ENCODE data around the gene SPATA31D1. TPM values are rescaled to one million over a fixed set of nuclear protein-coding genes. Genes with fewer than 3 reads are reported as not detected.

Gene SPATA31D1
- total and polyA plus RNA-seq, 4 donors = not detected

DNA sequence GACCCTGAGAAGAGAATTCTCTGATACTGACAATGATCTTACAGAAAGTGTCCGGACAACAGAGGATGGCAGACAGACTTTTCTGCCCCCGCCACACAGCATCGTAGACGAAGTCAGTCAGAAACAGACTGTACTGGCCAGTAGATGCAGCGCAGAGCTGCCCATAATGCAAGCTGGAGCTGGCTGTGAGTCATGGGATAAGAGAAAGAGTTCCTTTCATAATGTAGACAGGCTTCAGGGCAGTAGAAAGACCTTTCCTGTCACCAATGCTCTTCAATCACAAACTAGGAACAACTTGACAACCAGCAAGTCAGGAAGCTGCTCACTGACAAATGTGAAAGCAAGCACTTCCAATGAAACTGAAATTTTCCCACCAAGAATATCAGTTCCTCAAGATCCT is 5.1 kb downstream of the SPATA31D1 start:
- no peak for TF ChIP-seq FOXA1 (IDR thresholded peaks at IDR 0.05)
- TF ChIP-seq, protein P1, sequence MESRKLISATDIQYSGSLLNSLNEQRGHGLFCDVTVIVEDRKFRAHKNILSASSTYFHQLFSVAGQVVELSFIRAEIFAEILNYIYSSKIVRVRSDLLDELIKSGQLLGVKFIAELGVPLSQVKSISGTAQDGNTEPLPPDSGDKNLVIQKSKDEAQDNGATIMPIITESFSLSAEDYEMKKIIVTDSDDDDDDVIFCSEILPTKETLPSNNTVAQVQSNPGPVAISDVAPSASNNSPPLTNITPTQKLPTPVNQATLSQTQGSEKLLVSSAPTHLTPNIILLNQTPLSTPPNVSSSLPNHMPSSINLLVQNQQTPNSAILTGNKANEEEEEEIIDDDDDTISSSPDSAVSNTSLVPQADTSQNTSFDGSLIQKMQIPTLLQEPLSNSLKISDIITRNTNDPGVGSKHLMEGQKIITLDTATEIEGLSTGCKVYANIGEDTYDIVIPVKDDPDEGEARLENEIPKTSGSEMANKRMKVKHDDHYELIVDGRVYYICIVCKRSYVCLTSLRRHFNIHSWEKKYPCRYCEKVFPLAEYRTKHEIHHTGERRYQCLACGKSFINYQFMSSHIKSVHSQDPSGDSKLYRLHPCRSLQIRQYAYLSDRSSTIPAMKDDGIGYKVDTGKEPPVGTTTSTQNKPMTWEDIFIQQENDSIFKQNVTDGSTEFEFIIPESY (IDR thresholded peaks at IDR 0.05) = no peak
- TF ChIP-seq, protein P2, sequence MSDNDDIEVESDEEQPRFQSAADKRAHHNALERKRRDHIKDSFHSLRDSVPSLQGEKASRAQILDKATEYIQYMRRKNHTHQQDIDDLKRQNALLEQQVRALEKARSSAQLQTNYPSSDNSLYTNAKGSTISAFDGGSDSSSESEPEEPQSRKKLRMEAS (IDR thresholded peaks at IDR 0.05) = no peak
- no peak for TF ChIP-seq EGR1 (IDR thresholded peaks at IDR 0.05; ENCODE audit: low read depth in 2 of 2)
- no peak for TF ChIP-seq RXRA (IDR thresholded peaks at IDR 0.05)
- no peak for TF ChIP-seq HNF4G (IDR thresholded peaks at IDR 0.05)
- no peak for TF ChIP-seq HNF4A (conservative IDR thresholded peaks at IDR 0.05)
- no peak for TF ChIP-seq SP1 (IDR thresholded peaks at IDR 0.05)
- TF ChIP-seq, protein P3, sequence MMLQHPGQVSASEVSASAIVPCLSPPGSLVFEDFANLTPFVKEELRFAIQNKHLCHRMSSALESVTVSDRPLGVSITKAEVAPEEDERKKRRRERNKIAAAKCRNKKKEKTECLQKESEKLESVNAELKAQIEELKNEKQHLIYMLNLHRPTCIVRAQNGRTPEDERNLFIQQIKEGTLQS (IDR thresholded peaks at IDR 0.05) = no peak
- no peak for TF ChIP-seq TAF1 (conservative IDR thresholded peaks at IDR 0.05)
- TF ChIP-seq NR2F2 (IDR thresholded peaks at IDR 0.05) = no peak
- no peak for TF ChIP-seq FOXA2 (IDR thresholded peaks at IDR 0.05)
- no peak for TF ChIP-seq JUND (IDR thresholded peaks at IDR 0.05)
- no peak overlapping the region for H3K27ac ChIP-seq (ENCODE audit: low read depth in 1 of 2, low read length in 2 of 2)
- no peaks in the 10 kb centered on the region for H3K36me3 ChIP-seq (ENCODE audit: control insufficient read depth in 4 of 4, insufficient read depth in 3 of 4, low read depth in 1 of 4, low read length in 3 of 4)
- WGBS = 88% methylated on average over 5 of the region's 5 CpGs
- DNase-seq (ENCODE audit: low spot score) = no peak
- H3K4me1 ChIP-seq (ENCODE audit: control insufficient read depth in 4 of 4, insufficient read depth in 4 of 4, low read length in 3 of 4) = no peaks in the 10 kb centered on the region
- no peak overlapping the region for H3K9ac ChIP-seq (ENCODE audit: low read depth in 1 of 2, low read length in 2 of 2)
- H3K27me3 ChIP-seq (ENCODE audit: control insufficient read depth in 4 of 4, insufficient read depth in 4 of 4, low read length in 3 of 4) = no peaks in the 10 kb centered on the region
- H3K9me3 ChIP-seq (ENCODE audit: control insufficient read depth in 4 of 4, low read length in 3 of 4) = no peaks in the 10 kb centered on the region
- H3K4me3 ChIP-seq (ENCODE audit: low read depth in 1 of 3, low read length in 3 of 3) = no peak overlapping the region

DNA sequence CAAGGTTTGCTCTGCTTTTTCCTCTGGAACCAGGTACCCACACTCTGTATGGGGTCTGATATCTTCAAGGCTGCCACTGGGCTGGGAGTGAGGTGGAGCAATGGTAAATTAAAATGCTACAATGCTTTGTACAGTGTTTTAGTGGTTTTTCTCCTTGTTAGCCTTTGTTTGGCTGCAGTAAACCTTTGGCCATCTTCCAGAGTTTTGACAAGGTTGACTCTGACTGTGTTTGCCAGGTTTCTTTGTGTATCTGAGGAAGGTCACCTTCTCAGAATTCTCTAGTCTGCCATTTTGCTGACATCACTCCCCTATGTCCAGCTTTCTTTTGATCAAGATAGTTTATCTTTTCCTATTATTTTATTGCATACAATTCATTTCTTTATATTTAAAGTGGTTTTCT is 11.2 kb downstream of the SPATA31D1 start:
- no peak overlapping the region for H3K27ac ChIP-seq (ENCODE audit: low read depth in 1 of 2, low read length in 2 of 2)
- H3K9ac ChIP-seq (ENCODE audit: low read depth in 1 of 2, low read length in 2 of 2) = no peak overlapping the region
- H3K4me3 ChIP-seq (ENCODE audit: low read depth in 1 of 3, low read length in 3 of 3) = no peak overlapping the region
- TF ChIP-seq GABPA (IDR thresholded peaks at IDR 0.05 in 1 of 2, conservative IDR thresholded peaks at IDR 0.05 in 1 of 2) (no peak), NR2F2 (IDR thresholded peaks at IDR 0.05) (no peak)
- TF ChIP-seq, protein P3 (IDR thresholded peaks at IDR 0.05) = no peak
- no peaks in the 10 kb centered on the region for H3K36me3 ChIP-seq (ENCODE audit: control insufficient read depth in 4 of 4, insufficient read depth in 3 of 4, low read depth in 1 of 4, low read length in 3 of 4)
- no peaks in the 10 kb centered on the region for H3K9me3 ChIP-seq (ENCODE audit: control insufficient read depth in 4 of 4, low read length in 3 of 4)
- no peak for DNase-seq (ENCODE audit: low spot score)
- no peaks in the 10 kb centered on the region for H3K27me3 ChIP-seq (ENCODE audit: control insufficient read depth in 4 of 4, insufficient read depth in 4 of 4, low read length in 3 of 4)
- no peaks in the 10 kb centered on the region for H3K4me1 ChIP-seq (ENCODE audit: control insufficient read depth in 4 of 4, insufficient read depth in 4 of 4, low read length in 3 of 4)

DNA sequence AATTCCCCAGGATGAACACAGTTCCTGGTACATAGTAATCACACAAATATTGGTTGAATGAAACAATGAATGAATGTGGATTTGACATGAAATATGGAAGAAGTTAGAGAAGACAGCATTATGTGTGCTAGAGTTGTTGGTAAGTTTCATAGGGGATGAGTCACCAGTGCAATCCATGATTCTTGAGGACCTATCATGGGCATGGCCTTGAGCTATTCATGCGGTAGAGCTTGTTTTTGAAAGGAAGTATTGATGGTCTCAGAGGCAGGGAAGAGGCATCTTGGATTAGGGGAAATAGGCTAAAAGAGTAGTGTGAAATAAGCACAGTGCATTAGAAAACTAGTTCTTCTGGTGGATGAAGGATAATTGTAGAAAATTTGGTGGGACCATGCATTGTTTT is 22.1 kb downstream of the SPATA31D1 start:
- WGBS = 94% methylated on average over 1 of the region's 1 CpG
- Histone ChIP-seq H3K4me3 (ENCODE audit: low read depth in 1 of 3, low read length in 3 of 3) (no peak overlapping the region), H3K9me3 (ENCODE audit: control insufficient read depth in 4 of 4, low read length in 3 of 4) (peaks cover 0 to 1% (median 0%) of the 10 kb centered on the region in 4 donors), H3K27ac (ENCODE audit: low read depth in 1 of 2, low read length in 2 of 2) (no peak overlapping the region), H3K27me3 (ENCODE audit: control insufficient read depth in 4 of 4, insufficient read depth in 4 of 4, low read length in 3 of 4) (no peaks in the 10 kb centered on the region), H3K4me1 (ENCODE audit: control insufficient read depth in 4 of 4, insufficient read depth in 4 of 4, low read length in 3 of 4) (no peaks in the 10 kb centered on the region), H3K36me3 (ENCODE audit: control insufficient read depth in 4 of 4, insufficient read depth in 3 of 4, low read depth in 1 of 4, low read length in 3 of 4) (no peaks in the 10 kb centered on the region), H3K9ac (ENCODE audit: low read depth in 1 of 2, low read length in 2 of 2) (no peak overlapping the region)
- TF ChIP-seq, protein P2 (IDR thresholded peaks at IDR 0.05) = no peak
- TF ChIP-seq FOXA2 (IDR thresholded peaks at IDR 0.05) (no peak), EGR1 (IDR thresholded peaks at IDR 0.05; ENCODE audit: low read depth in 2 of 2) (no peak), YY1 (IDR thresholded peaks at IDR 0.05) (no peak)
- TF ChIP-seq, protein P4, sequence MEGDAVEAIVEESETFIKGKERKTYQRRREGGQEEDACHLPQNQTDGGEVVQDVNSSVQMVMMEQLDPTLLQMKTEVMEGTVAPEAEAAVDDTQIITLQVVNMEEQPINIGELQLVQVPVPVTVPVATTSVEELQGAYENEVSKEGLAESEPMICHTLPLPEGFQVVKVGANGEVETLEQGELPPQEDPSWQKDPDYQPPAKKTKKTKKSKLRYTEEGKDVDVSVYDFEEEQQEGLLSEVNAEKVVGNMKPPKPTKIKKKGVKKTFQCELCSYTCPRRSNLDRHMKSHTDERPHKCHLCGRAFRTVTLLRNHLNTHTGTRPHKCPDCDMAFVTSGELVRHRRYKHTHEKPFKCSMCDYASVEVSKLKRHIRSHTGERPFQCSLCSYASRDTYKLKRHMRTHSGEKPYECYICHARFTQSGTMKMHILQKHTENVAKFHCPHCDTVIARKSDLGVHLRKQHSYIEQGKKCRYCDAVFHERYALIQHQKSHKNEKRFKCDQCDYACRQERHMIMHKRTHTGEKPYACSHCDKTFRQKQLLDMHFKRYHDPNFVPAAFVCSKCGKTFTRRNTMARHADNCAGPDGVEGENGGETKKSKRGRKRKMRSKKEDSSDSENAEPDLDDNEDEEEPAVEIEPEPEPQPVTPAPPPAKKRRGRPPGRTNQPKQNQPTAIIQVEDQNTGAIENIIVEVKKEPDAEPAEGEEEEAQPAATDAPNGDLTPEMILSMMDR (IDR thresholded peaks at IDR 0.05; ENCODE audit: low read depth, low read length, missing input control) = no peak
- DNase-seq (ENCODE audit: low spot score) = no peak
